HepG2 (cell line): ENCODE measurements around the gene BMPR2. TPM values are rescaled to one million over a fixed set of nuclear protein-coding genes. Genes with fewer than 3 reads are reported as not detected.
A peak's percentile ranks its signal among the peaks of the same experiment; 100 is the strongest.

ENCODE experiments used
- CHCHD3 ChIP-seq: sonication (generic); formaldehyde crosslinking; IDR thresholded peaks from 2 replicates; pipeline ENCODE4 v1.8.0; 2022; ENCODE audit warnings: mild to moderate bottlenecking, missing genetic modification reagents, moderate library complexity
- FOXP4 ChIP-seq: sonication (generic); formaldehyde crosslinking; IDR thresholded peaks from 2 replicates; pipeline ENCODE4 v1.4.0; 2020; ENCODE audit warnings: missing genetic modification reagents
- KLF12 ChIP-seq: sonication (generic); formaldehyde crosslinking; IDR thresholded peaks from 2 replicates; pipeline ENCODE4 v1.4.0; 2020; ENCODE audit warnings: missing genetic modification reagents, borderline replicate concordance
- LRRFIP1 ChIP-seq: sonication (generic); formaldehyde crosslinking; conservative IDR thresholded peaks from 2 replicates; pipeline ENCODE4 v1.4.0; 2020; ENCODE audit warnings: missing genetic modification reagents
- PAF1 ChIP-seq: IDR thresholded peaks from 2 replicates; pipeline ENCODE4 v1.6.1; 2016; ENCODE audit warnings: missing genetic modification reagents, missing compliant biosample characterization
- SMAD9 ChIP-seq: sonication (generic); formaldehyde crosslinking; IDR thresholded peaks from 2 replicates; pipeline ENCODE4 v1.5.1; 2020; ENCODE audit warnings: mild to moderate bottlenecking, missing genetic modification reagents
- YY1 ChIP-seq: IDR thresholded peaks from 2 replicates; pipeline ENCODE4 v1.6.1; 2011; ENCODE audit warnings: low read length, low read depth, moderate library complexity, mild to moderate bottlenecking; ENCODE audit not compliant: insufficient read depth, insufficient replicate concordance
- ZFP91 ChIP-seq: sonication (generic); formaldehyde crosslinking; IDR thresholded peaks from 2 replicates; pipeline ENCODE4 v1.9.0; 2022; ENCODE audit warnings: missing genetic modification reagents, mild to moderate bottlenecking, borderline replicate concordance
- ZNF260 ChIP-seq: sonication (generic); formaldehyde crosslinking; IDR thresholded peaks from 2 replicates; pipeline ENCODE4 v1.4.0; 2020; ENCODE audit warnings: missing genetic modification reagents, low read depth, mild to moderate bottlenecking, borderline replicate concordance
- ZNF274 ChIP-seq: sonication (generic); formaldehyde crosslinking; IDR thresholded peaks from 2 replicates; pipeline ENCODE4 v1.5.1; 2020; ENCODE audit warnings: mild to moderate bottlenecking, missing genetic modification reagents
- ZNF432 ChIP-seq: sonication (generic); formaldehyde crosslinking; IDR thresholded peaks from 2 replicates; pipeline ENCODE4 v1.5.0; 2020; ENCODE audit warnings: missing genetic modification reagents, mild to moderate bottlenecking, borderline replicate concordance
- ZNF512 ChIP-seq: sonication (generic); formaldehyde crosslinking; IDR thresholded peaks from 2 replicates; pipeline ENCODE4 v1.4.0; 2020; ENCODE audit warnings: mild to moderate bottlenecking, missing genetic modification reagents
- ZNF83 ChIP-seq: sonication (generic); formaldehyde crosslinking; IDR thresholded peaks from 2 replicates; pipeline ENCODE4 v1.4.0; 2020; ENCODE audit warnings: missing genetic modification reagents, mild to moderate bottlenecking, borderline replicate concordance
- polyA plus RNA-seq, 8 experiments: library from polyadenylated mRNA; depleted of rRNA in 3 of 8; stranded (reverse) in 7 of 8; unstranded in 1 of 8; fragments of >200 nt; fragmentation: Illumina TruSeq in 4 of 8; extraction: Trizol in 4 of 8; gene quantifications; 2 replicates each; pipeline versions ENCODE4 v1.2.1 to v1.2.3, GENCODE V29; 2011 to 2016; ENCODE audit warnings: low read depth in 4 of 8, missing spikeins in 1 of 8, mixed read lengths in 1 of 8; ENCODE audit not compliant: insufficient read depth in 1 of 8
- total RNA-seq, 5 experiments: library from RNA; depleted of rRNA; stranded (reverse); fragments of >200 nt; fragmentation: Illumina TruSeq; extraction: Trizol; gene quantifications; 2 replicates each; pipeline ENCODE4 v1.2.3, GENCODE V29; 2016; ENCODE audit warnings: low read depth in 1 of 5
- TF ChIP-seq, protein P1 (sequence below): sonication (generic); formaldehyde crosslinking; IDR thresholded peaks from 2 replicates; pipeline ENCODE4; 2020; ENCODE audit warnings: missing genetic modification reagents, mild to moderate bottlenecking, borderline replicate concordance
- TF ChIP-seq, protein P2 (sequence below): sonication (generic); formaldehyde crosslinking; IDR thresholded peaks from 2 replicates; pipeline ENCODE4 v1.9.0; 2022; ENCODE audit warnings: low read depth, missing genetic modification reagents

Gene BMPR2
- total and polyA plus RNA-seq, 2 of the 13 experiments (the other 11 are each of a cell fraction or from before 2014, with no cell fraction given): 5.5 to 10.3 TPM

- no peak for TF ChIP-seq PAF1 (CRISPR knock-in tag)
- TF ChIP-seq, protein P1, sequence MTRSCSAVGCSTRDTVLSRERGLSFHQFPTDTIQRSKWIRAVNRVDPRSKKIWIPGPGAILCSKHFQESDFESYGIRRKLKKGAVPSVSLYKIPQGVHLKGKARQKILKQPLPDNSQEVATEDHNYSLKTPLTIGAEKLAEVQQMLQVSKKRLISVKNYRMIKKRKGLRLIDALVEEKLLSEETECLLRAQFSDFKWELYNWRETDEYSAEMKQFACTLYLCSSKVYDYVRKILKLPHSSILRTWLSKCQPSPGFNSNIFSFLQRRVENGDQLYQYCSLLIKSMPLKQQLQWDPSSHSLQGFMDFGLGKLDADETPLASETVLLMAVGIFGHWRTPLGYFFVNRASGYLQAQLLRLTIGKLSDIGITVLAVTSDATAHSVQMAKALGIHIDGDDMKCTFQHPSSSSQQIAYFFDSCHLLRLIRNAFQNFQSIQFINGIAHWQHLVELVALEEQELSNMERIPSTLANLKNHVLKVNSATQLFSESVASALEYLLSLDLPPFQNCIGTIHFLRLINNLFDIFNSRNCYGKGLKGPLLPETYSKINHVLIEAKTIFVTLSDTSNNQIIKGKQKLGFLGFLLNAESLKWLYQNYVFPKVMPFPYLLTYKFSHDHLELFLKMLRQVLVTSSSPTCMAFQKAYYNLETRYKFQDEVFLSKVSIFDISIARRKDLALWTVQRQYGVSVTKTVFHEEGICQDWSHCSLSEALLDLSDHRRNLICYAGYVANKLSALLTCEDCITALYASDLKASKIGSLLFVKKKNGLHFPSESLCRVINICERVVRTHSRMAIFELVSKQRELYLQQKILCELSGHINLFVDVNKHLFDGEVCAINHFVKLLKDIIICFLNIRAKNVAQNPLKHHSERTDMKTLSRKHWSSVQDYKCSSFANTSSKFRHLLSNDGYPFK (CRISPR knock-in tag): 0 out of 2 replicates have a peak, but pooled peaks have one; percentile 59
- TF ChIP-seq SMAD9 (CRISPR knock-in tag): peak; percentile 87; the same call in 1 of the 2 replicates
- no peak for TF ChIP-seq ZNF512 (CRISPR knock-in tag)
- 0 out of 2 replicates have a peak, but pooled peaks have one; percentile 2 for TF ChIP-seq FOXP4 (CRISPR knock-in tag)
- TF ChIP-seq CHCHD3 (CRISPR knock-in tag): no peak
- no peak for TF ChIP-seq LRRFIP1 (CRISPR knock-in tag)
- TF ChIP-seq ZNF260 (CRISPR knock-in tag): no peak
- no peak for TF ChIP-seq KLF12 (CRISPR knock-in tag)
- TF ChIP-seq ZFP91 (CRISPR knock-in tag): peak; percentile 63; the same call in 1 of the 2 replicates
- peak; percentile 68 for TF ChIP-seq YY1
- TF ChIP-seq ZNF432 (CRISPR knock-in tag): no peak
- TF ChIP-seq ZNF83: no peak
- peak; percentile 88; the same call in 1 of the 2 replicates for TF ChIP-seq ZNF274
- TF ChIP-seq, protein P2, sequence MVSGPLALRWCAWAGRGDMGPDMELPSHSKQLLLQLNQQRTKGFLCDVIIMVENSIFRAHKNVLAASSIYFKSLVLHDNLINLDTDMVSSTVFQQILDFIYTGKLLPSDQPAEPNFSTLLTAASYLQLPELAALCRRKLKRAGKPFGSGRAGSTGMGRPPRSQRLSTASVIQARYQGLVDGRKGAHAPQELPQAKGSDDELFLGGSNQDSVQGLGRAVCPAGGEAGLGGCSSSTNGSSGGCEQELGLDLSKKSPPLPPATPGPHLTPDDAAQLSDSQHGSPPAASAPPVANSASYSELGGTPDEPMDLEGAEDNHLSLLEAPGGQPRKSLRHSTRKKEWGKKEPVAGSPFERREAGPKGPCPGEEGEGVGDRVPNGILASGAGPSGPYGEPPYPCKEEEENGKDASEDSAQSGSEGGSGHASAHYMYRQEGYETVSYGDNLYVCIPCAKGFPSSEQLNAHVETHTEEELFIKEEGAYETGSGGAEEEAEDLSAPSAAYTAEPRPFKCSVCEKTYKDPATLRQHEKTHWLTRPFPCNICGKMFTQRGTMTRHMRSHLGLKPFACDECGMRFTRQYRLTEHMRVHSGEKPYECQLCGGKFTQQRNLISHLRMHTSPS (CRISPR knock-in tag): no peak
Measured at GRCh38 chr2:202375033-202375608, 1.0 kb upstream of the BMPR2 start (continued).
